ENCODE data around the gene EPHB1. TPM values are rescaled to one million over a fixed set of nuclear protein-coding genes. Genes with fewer than 3 reads are reported as not detected.

EPHB1 gene
- total and polyA plus RNA-seq, 2 donors (not counting 3 experiments of a cell fraction or from before 2014, with no cell fraction given): 1.3 to 5.2 TPM

GRCh38 chr3:135089451-135089850 lies 294.4 kb downstream of the EPHB1 start:
- DNase-seq (ENCODE audit: low read depth, low spot score): no peak
- Histone ChIP-seq H3K4me1 (ENCODE audit: control insufficient read depth, extremely low read depth, insufficient read depth, low read length) (no peaks in the 10 kb centered on the region), H3K79me2 (ENCODE audit: control insufficient read depth, insufficient read depth, low read length) (no peaks in the 10 kb centered on the region), H3K9me3 (replicated peaks; ENCODE audit: control insufficient read depth, insufficient read depth, low read length) (no peaks in the 10 kb centered on the region), H3K27ac (ENCODE audit: insufficient read depth, low read depth, low read length) (no peak overlapping the region), H3K9ac (replicated peaks; ENCODE audit: extremely low read depth, insufficient read depth, low read length) (no peak overlapping the region), H3K9me1 (replicated peaks; ENCODE audit: control insufficient read depth, extremely low read depth, insufficient read depth, low read length) (no peaks in the 10 kb centered on the region), H3K27me3 (ENCODE audit: control insufficient read depth in 2 of 2, insufficient read depth in 2 of 2, low read length in 2 of 2) (no peaks in the 10 kb centered on the region), H3K36me3 (ENCODE audit: control insufficient read depth in 2 of 2, extremely low read depth in 1 of 2, insufficient read depth in 2 of 2, low read length in 2 of 2) (no peaks in the 10 kb centered on the region), H3K4me2 (ENCODE audit: insufficient read depth, low read length) (no peak overlapping the region), H3K4me3 (replicated peaks in 1 of 3; ENCODE audit: insufficient read depth in 1 of 3, low read depth in 1 of 3, low read length in 3 of 3) (no peak overlapping the region), H4K20me1 (replicated peaks; ENCODE audit: control insufficient read depth, extremely low read depth, insufficient read depth, low read length) (no peaks in the 10 kb centered on the region), H2AFZ (ENCODE audit: low read depth, low read length) (no peak overlapping the region)
- dilution Hi-C loops (cut with MboI; ENCODE audit: extremely low pct_ligation_motif_present, low sequenced_read_pairs): no loop called here
- no TSS peak for BruUV-seq (replicated peaks)
- intact Hi-C loops (cut with micrococcal nuclease): no loop called here
- FAIRE-seq: no peak
- ChIA-PET POLR2A (no interaction called here), CTCF (no interaction called here)
- no peak for TF ChIP-seq MYC (IDR thresholded peaks at IDR 0.05; ENCODE audit: low read depth, low read length)
- no peak for TF ChIP-seq FOS (IDR thresholded peaks at IDR 0.05; ENCODE audit: borderline replicate concordance, insufficient read depth, low read length)
- no peak for TF ChIP-seq EZH2 (IDR thresholded peaks at IDR 0.05; ENCODE audit: borderline replicate concordance, low read depth, low read length, severe bottlenecking)
- TF ChIP-seq POLR2AphosphoS5 (IDR thresholded peaks at IDR 0.05; ENCODE audit: insufficient read depth, low read depth, low read length): no peak
- no peak for TF ChIP-seq POLR2A (IDR thresholded peaks at IDR 0.05; ENCODE audit: low read depth, low read length)
- no peak for TF ChIP-seq CTCF (IDR thresholded peaks at IDR 0.05; ENCODE audit: extremely low read depth in 1 of 2, insufficient read depth in 1 of 2, low read depth in 1 of 2, low read length in 2 of 2)
- no peak for TF ChIP-seq MAX (IDR thresholded peaks at IDR 0.05; ENCODE audit: insufficient read depth, insufficient read length)
- TF ChIP-seq JUN (IDR thresholded peaks at IDR 0.05; ENCODE audit: borderline replicate concordance, insufficient read depth, insufficient read length, low read depth): no peak
- no peak for TF ChIP-seq GATA2 (IDR thresholded peaks at IDR 0.05; ENCODE audit: insufficient read depth, insufficient read length, low read depth, low read length)
